Endothelial cell of umbilical vein (primary cell): ENCODE results near the gene IQGAP1. TPM values are rescaled to one million over a fixed set of nuclear protein-coding genes. Genes with fewer than 3 reads are reported as not detected.

Source experiments
- BruUV-seq: library from RNA; stranded (reverse); fragments of 400-500 nt; replicated peaks from 2 replicates; lab custom pipeline; 2021; lab: Mats Ljungman, UMichigan
- CTCF ChIA-PET: fragments of 300-600, 350-600 bp; sonication (Branson Sonifier 250); formaldehyde crosslinking; loops from one replicate; lab custom pipeline; 2021; ENCODE audit warnings: antibody characterized with exemption, inconsistent platforms; lab: Charles Lee
- POLR2A ChIA-PET: fragments of 300-600, 350-600 bp; sonication (Branson Sonifier 250); formaldehyde crosslinking; loops from one replicate; lab custom pipeline; 2021; ENCODE audit warnings: antibody characterized with exemption, inconsistent platforms; lab: Charles Lee
- DNase-seq: peaks from one replicate; pipeline ENCODE4 v3.0.0-alpha.2; 2011; ENCODE audit warnings: low read depth, low spot score
- FAIRE-seq: peaks from 2 replicates; lab custom pipeline; 2011; peaks lifted over from hg19 to GRCh38; lab: Jason Lieb, UNC
- H2AFZ ChIP-seq: 2 replicates; pipeline ENCODE4 v1.6.0; 2012; ENCODE audit warnings: low read depth, low read length, control low read depth, inconsistent platforms
- H3K27ac ChIP-seq: 2 replicates; pipeline ENCODE4 v1.5.1; 2011; ENCODE audit warnings: low read depth, mild to moderate bottlenecking, control low read depth, low read length, moderate library complexity; ENCODE audit not compliant: insufficient read depth
- H3K27me3 ChIP-seq, 2 experiments: 2 replicates each; pipeline versions ENCODE4 v1.6.0 to v1.6.1; 2011; ENCODE audit warnings: low read length in 2 of 2, mixed read lengths in 1 of 2; ENCODE audit not compliant: control insufficient read depth in 2 of 2, insufficient read depth in 2 of 2
- H3K36me3 ChIP-seq, 2 experiments: 2 replicates in 1 of 2; 3 replicates in 1 of 2; pipeline ENCODE4 v1.5.1; 2011; ENCODE audit warnings: low read length in 2 of 2, mild to moderate bottlenecking in 1 of 2, moderate library complexity in 1 of 2; ENCODE audit not compliant: control insufficient read depth in 2 of 2, insufficient read depth in 2 of 2; ENCODE audit errors: extremely low read depth in 1 of 2
- H3K4me1 ChIP-seq: 3 replicates; pipeline ENCODE4 v1.5.1; 2011; ENCODE audit warnings: mild to moderate bottlenecking, low read length; ENCODE audit not compliant: control insufficient read depth, insufficient read depth; ENCODE audit errors: extremely low read depth
- H3K4me2 ChIP-seq: 2 replicates; pipeline ENCODE4 v1.6.1; 2011; ENCODE audit warnings: low read length, control low read depth, mixed read lengths; ENCODE audit not compliant: insufficient read depth
- H3K4me3 ChIP-seq, 3 experiments: fragments of 200-600 bp in 1 of 3; sonication (generic), shearing (Covaris generic) in 1 of 3; replicated peaks in 1 of 3; 2 replicates each; pipeline ENCODE4 v1.5.1; 2011 to 2016; ENCODE audit warnings: control low read depth in 3 of 3, low read length in 3 of 3, mild to moderate bottlenecking in 2 of 3, inconsistent platforms in 1 of 3, low read depth in 1 of 3, moderate library complexity in 1 of 3; ENCODE audit not compliant: insufficient read depth in 1 of 3
- H3K79me2 ChIP-seq: 2 replicates; pipeline ENCODE4 v1.6.0; 2012; ENCODE audit warnings: low read length, inconsistent platforms; ENCODE audit not compliant: control insufficient read depth, insufficient read depth
- H3K9ac ChIP-seq: replicated peaks from 2 replicates; pipeline ENCODE3; 2011; ENCODE audit warnings: low read length, control low read depth; ENCODE audit not compliant: insufficient read depth; ENCODE audit errors: extremely low read depth
- H3K9me1 ChIP-seq: replicated peaks from 3 replicates; pipeline ENCODE4 v1.6.0; 2011; ENCODE audit warnings: mild to moderate bottlenecking, low read length; ENCODE audit not compliant: control insufficient read depth, insufficient read depth; ENCODE audit errors: extremely low read depth
- H3K9me3 ChIP-seq: replicated peaks from 2 replicates; pipeline ENCODE4 v1.5.1; 2012; ENCODE audit warnings: low read length, inconsistent platforms; ENCODE audit not compliant: control insufficient read depth, insufficient read depth
- H4K20me1 ChIP-seq: replicated peaks from 2 replicates; pipeline ENCODE3; 2011; ENCODE audit warnings: mild to moderate bottlenecking, low read length; ENCODE audit not compliant: control insufficient read depth, insufficient read depth; ENCODE audit errors: extremely low read depth
- EZH2 ChIP-seq: IDR thresholded peaks from 2 replicates; pipeline ENCODE4 v1.6.1; 2012; ENCODE audit warnings: borderline replicate concordance, low read depth, mild to moderate bottlenecking, moderate library complexity, low read length, inconsistent platforms; ENCODE audit not compliant: severe bottlenecking
- FOS ChIP-seq: IDR thresholded peaks from 2 replicates; pipeline ENCODE4 v1.6.1; 2011; ENCODE audit warnings: mild to moderate bottlenecking, low read length, moderate library complexity, borderline replicate concordance; ENCODE audit not compliant: insufficient read depth
- GATA2 ChIP-seq: IDR thresholded peaks from 2 replicates; pipeline ENCODE4 v1.7.0; 2011; ENCODE audit warnings: low read depth, mild to moderate bottlenecking, moderate library complexity, mixed read lengths, low read length; ENCODE audit not compliant: insufficient read length, insufficient read depth
- JUN ChIP-seq: IDR thresholded peaks from 2 replicates; pipeline ENCODE4 v1.6.1; 2011; ENCODE audit warnings: borderline replicate concordance, low read depth; ENCODE audit not compliant: insufficient read length, insufficient read depth
- MYC ChIP-seq: IDR thresholded peaks from one replicate; pipeline ENCODE4 v1.6.1; 2011; ENCODE audit warnings: mild to moderate bottlenecking, low read depth, low read length
- POLR2A ChIP-seq: IDR thresholded peaks from 2 replicates; pipeline ENCODE4 v1.6.1; 2012; ENCODE audit warnings: low read depth, mild to moderate bottlenecking, control low read depth, low read length
- POLR2AphosphoS5 ChIP-seq: IDR thresholded peaks from 2 replicates; pipeline ENCODE4 v1.6.1; 2012; ENCODE audit warnings: low read depth, mild to moderate bottlenecking, control low read depth, low read length, moderate library complexity; ENCODE audit not compliant: insufficient read depth
- dilution Hi-C: fragments of 300-500 bp; cut with MboI; formaldehyde crosslinking; loops from one replicate; pipeline ENCODE4 v1.15.0; 2019; ENCODE audit warnings: low sequenced_read_pairs; ENCODE audit not compliant: extremely low pct_ligation_motif_present
- intact Hi-C: fragments of 100-400 bp; cut with micrococcal nuclease; formaldehyde crosslinking; loops from one replicate; pipeline ENCODE4 v1.10.0; 2022
- polyA plus RNA-seq, 4 experiments: library from polyadenylated mRNA; depleted of rRNA in 3 of 4; stranded (reverse) in 3 of 4; unstranded in 1 of 4; fragments of >200 nt; gene quantifications; 2 replicates each; pipeline versions ENCODE4 v1.2.1 to v1.2.3, GENCODE V29; 2011 to 2012; ENCODE audit warnings: missing spikeins in 1 of 4
- total RNA-seq: library from RNA; stranded (reverse); gene quantifications from 2 replicates; pipeline ENCODE4 v1.2.3, GENCODE V29; 2021
- TF ChIP-seq, protein P1 (sequence below): IDR thresholded peaks from 2 replicates; pipeline ENCODE4 v1.6.1; 2011; ENCODE audit not compliant: insufficient read depth, insufficient read length
- TF ChIP-seq, protein P2 (sequence below), 2 donors: IDR thresholded peaks; 1 replicate in 1 of 2; 2 replicates in 1 of 2; pipeline ENCODE4 v1.5.1; 2011; ENCODE audit warnings: low read length in 2 of 2, mild to moderate bottlenecking in 2 of 2, moderate library complexity in 2 of 2, control low read depth in 1 of 2, inconsistent platforms in 1 of 2, low read depth in 1 of 2; ENCODE audit not compliant: insufficient read depth in 1 of 2; ENCODE audit errors: extremely low read depth in 1 of 2

Gene IQGAP1
- total and polyA plus RNA-seq, 2 donors (not counting 3 experiments of a cell fraction or from before 2014, with no cell fraction given) = 82.2 to 258 TPM

DNA sequence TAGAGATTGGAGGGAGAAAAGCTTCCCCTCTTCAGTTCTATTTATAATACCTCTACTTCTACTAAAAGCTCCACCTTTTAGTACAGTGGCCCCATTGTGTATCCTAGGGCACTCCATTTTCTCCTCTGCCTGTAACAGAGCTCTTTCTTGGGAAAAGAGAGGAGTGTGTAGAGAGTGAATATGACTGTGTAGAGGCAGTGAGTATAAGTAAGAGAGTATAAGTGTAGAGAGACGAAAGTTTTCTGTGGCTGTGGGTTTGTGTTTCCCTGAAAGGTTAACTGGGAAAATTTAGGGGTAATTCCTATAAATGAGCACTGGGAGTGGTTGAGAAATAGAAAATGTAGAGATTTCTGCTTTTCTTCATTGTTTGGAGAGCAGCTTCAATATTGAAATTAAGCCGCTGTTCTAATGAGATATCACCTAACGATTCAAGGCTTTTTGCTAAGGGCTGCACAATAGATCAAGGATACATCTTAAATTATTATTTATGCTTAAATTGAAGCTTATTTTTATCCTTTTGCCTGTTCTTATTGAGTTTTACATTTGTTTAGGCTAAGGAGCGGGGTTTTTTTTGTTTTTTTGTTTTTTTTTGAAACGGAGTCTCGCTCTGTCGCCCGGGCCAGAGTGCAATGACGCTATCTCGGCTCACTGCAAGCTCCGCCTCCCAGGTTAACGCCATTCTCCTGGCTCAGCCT lies 6.9 kb downstream of the IQGAP1 start:
- intact Hi-C loops = no loop called here
- Histone ChIP-seq H3K9ac (no peak overlapping the region), H3K4me1 (peaks cover 35% of the 10 kb centered on the region), H3K4me3 (no peak overlapping the region), H3K79me2 (peaks cover 91% of the 10 kb centered on the region), H3K27ac (no peak overlapping the region), H3K27me3 (no peaks in the 10 kb centered on the region), H3K36me3 (peaks cover 5 to 7% of the 10 kb centered on the region in 2 experiments), H3K4me2 (no peak overlapping the region), H4K20me1 (peaks cover 2% of the 10 kb centered on the region), H2AFZ (no peak overlapping the region), H3K9me1 (no peaks in the 10 kb centered on the region), H3K9me3 (no peaks in the 10 kb centered on the region)
- FAIRE-seq = no peak
- dilution Hi-C loops = no loop called here
- DNase-seq = no peak
- TF ChIP-seq GATA2 (no peak), POLR2AphosphoS5 (no peak), EZH2 (no peak), MYC (no peak), FOS (no peak), POLR2A (no peak), JUN (no peak)
- TF ChIP-seq, protein P1, sequence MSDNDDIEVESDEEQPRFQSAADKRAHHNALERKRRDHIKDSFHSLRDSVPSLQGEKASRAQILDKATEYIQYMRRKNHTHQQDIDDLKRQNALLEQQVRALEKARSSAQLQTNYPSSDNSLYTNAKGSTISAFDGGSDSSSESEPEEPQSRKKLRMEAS = no peak
- TF ChIP-seq, protein P2, sequence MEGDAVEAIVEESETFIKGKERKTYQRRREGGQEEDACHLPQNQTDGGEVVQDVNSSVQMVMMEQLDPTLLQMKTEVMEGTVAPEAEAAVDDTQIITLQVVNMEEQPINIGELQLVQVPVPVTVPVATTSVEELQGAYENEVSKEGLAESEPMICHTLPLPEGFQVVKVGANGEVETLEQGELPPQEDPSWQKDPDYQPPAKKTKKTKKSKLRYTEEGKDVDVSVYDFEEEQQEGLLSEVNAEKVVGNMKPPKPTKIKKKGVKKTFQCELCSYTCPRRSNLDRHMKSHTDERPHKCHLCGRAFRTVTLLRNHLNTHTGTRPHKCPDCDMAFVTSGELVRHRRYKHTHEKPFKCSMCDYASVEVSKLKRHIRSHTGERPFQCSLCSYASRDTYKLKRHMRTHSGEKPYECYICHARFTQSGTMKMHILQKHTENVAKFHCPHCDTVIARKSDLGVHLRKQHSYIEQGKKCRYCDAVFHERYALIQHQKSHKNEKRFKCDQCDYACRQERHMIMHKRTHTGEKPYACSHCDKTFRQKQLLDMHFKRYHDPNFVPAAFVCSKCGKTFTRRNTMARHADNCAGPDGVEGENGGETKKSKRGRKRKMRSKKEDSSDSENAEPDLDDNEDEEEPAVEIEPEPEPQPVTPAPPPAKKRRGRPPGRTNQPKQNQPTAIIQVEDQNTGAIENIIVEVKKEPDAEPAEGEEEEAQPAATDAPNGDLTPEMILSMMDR (IDR thresholded peaks at IDR 0.05; ENCODE audit: extremely low read depth in 1 of 2, insufficient read depth in 1 of 2, low read depth in 1 of 2, low read length in 2 of 2) = no peak
- no TSS peak for BruUV-seq
- CTCF ChIA-PET = interaction anchor here (0.8 to 2.4 kb wide), 4 partner anchors 13 to 129 kb away, joined by 3 to 8 read pairs (median 4); no protein-coding TSS in a partner anchor
- POLR2A ChIA-PET = interaction anchor here (0.8 to 1.3 kb wide), 2 partner anchors 13 to 118 kb away, joined by 3 to 5 read pairs; no protein-coding TSS in a partner anchor
